GM23248 (cell line): ENCODE data around the gene ADRB2. TPM values are rescaled to one million over a fixed set of nuclear protein-coding genes. Genes with fewer than 3 reads are reported as not detected.

Source experiments
- DNase-seq: peaks from one replicate; pipeline ENCODE4 v3.0.0-alpha.2; 2015
- H2AFZ ChIP-seq: fragments of 200-600 bp; sonication (generic); 2 replicates; pipeline ENCODE4 v1.6.1; 2016; ENCODE audit warnings: antibody characterized with exemption
- H3F3A ChIP-seq: fragments of 200-600 bp; sonication (generic); 2 replicates; pipeline ENCODE4 v1.6.1; 2016; ENCODE audit warnings: mild to moderate bottlenecking, antibody characterized with exemption, mixed run types; ENCODE audit not compliant: insufficient read depth
- H3K27ac ChIP-seq: fragments of 200-600 bp; sonication (generic); 2 replicates; pipeline ENCODE4 v1.5.1; 2016; ENCODE audit warnings: mild to moderate bottlenecking
- H3K27me3 ChIP-seq: fragments of 200-600 bp; sonication (generic); replicated peaks from 2 replicates; pipeline ENCODE4 v1.6.1; 2016; ENCODE audit warnings: mild to moderate bottlenecking; ENCODE audit not compliant: insufficient read depth
- H3K36me3 ChIP-seq: fragments of 200-600 bp; sonication (generic); 2 replicates; pipeline ENCODE4 v1.6.1; 2016; ENCODE audit warnings: low read depth, mild to moderate bottlenecking
- H3K4me1 ChIP-seq: fragments of 200-600 bp; sonication (generic); 2 replicates; pipeline ENCODE4 v1.6.1; 2016; ENCODE audit warnings: mild to moderate bottlenecking; ENCODE audit not compliant: insufficient read depth
- H3K4me2 ChIP-seq: fragments of 200-600 bp; sonication (generic); one replicate; pipeline ENCODE4 v1.6.1; 2016; ENCODE audit warnings: mild to moderate bottlenecking; ENCODE audit not compliant: unreplicated experiment
- H3K4me3 ChIP-seq: fragments of 200-600 bp; sonication (generic); 2 replicates; pipeline ENCODE4 v1.5.1; 2016; ENCODE audit warnings: mild to moderate bottlenecking
- H3K79me2 ChIP-seq: fragments of 200-600 bp; sonication (generic); 2 replicates; pipeline ENCODE4 v1.6.1; 2016; ENCODE audit warnings: mild to moderate bottlenecking; ENCODE audit not compliant: insufficient read depth
- H3K9ac ChIP-seq: fragments of 200-600 bp; sonication (generic); 2 replicates; pipeline ENCODE4 v1.6.1; 2016; ENCODE audit warnings: mild to moderate bottlenecking
- H3K9me2 ChIP-seq: fragments of 200-600 bp; sonication (generic); 2 replicates; pipeline ENCODE4 v1.6.1; 2016; ENCODE audit warnings: mixed run types, mild to moderate bottlenecking, moderate library complexity; ENCODE audit not compliant: insufficient read depth
- H3K9me3 ChIP-seq: fragments of 200-600 bp; sonication (generic); one replicate; pipeline ENCODE4 v1.6.1; 2017; ENCODE audit warnings: low read depth
- H4K20me1 ChIP-seq: fragments of 200-600 bp; sonication (generic); 2 replicates; pipeline ENCODE4 v1.6.0; 2016; ENCODE audit not compliant: insufficient read depth
- EZH2 ChIP-seq: fragments of 200-600 bp; sonication (generic); IDR thresholded peaks from 2 replicates; pipeline ENCODE4 v1.6.1; 2018; ENCODE audit warnings: antibody characterized with exemption, mild to moderate bottlenecking; ENCODE audit not compliant: insufficient read depth, poor library complexity, severe bottlenecking
- EZH2phosphoT487 ChIP-seq: fragments of 200-600 bp; sonication (generic); IDR thresholded peaks from 2 replicates; pipeline ENCODE4 v1.6.1; 2018; ENCODE audit warnings: antibody characterized with exemption, moderate library complexity, mild to moderate bottlenecking, low read depth; ENCODE audit not compliant: insufficient read depth
- WGBS, 2 experiments: methylation state at CpG; one replicate each; pipeline ENCODE4 v1.1.6; 2015 to 2017; ENCODE audit warnings: low lambda C conversion rate in 2 of 2, low coverage in 1 of 2; ENCODE audit errors: missing lambda C conversion rate in 2 of 2; 5-methylcytosine and 5-hydroxymethylcytosine counted together
- in situ Hi-C: fragments of 300-500 bp; cut with MboI; formaldehyde crosslinking; loops from 2 replicates; pipeline ENCODE4 v1.15.0; 2020
- polyA plus RNA-seq: library from polyadenylated mRNA; unstranded; fragments of >200 nt; fragmentation: Nextera tagmentation; extraction: Ambion mirVana; gene quantifications from 2 replicates; pipeline ENCODE4 v1.2.1, GENCODE V29; 2016
- total RNA-seq: library from RNA; depleted of rRNA; stranded (reverse); fragments of >200 nt; shearing (Covaris generic); gene quantifications from 2 replicates; pipeline ENCODE4 v1.2.3, GENCODE V29; 2014

The ADRB2 gene
- total and polyA plus RNA-seq, 2 experiments from 2014 or later, result 0.19 to 0.65 TPM

DNA sequence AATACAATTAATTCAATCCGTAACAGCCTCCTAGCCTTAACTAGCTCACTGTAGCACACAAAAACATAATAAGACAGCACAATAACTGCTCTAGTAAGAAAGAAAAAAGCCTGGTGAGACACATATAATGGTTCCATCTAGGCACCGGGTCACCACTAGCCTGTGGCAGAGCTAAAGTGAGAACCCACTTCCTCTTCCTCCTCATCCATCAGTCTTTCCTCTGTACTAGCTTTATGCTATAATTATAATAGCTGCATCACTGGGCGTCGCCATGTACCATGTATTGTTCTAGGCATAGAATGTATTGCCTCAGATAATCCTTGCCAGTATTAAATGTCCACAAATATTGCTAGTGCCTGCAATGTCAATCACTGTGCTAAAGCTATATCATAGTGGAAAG, 23.1 kb downstream of the ADRB2 start:
- no peak overlapping the region for H2AFZ ChIP-seq
- 87 to 91% methylated on average over 4 of the region's 4 CpGs for WGBS, 2 experiments
- no peak overlapping the region for H3K4me3 ChIP-seq
- no peaks in the 10 kb centered on the region for H3K9me3 ChIP-seq
- no peak overlapping the region for H3K9ac ChIP-seq
- in situ Hi-C loops, result no loop called here
- H4K20me1 ChIP-seq, result no peaks in the 10 kb centered on the region
- TF ChIP-seq EZH2 (no peak), EZH2phosphoT487 (no peak)
- no peaks in the 10 kb centered on the region for H3K9me2 ChIP-seq
- no peaks in the 10 kb centered on the region; the same call in 1 of the 2 replicates for H3K27me3 ChIP-seq
- H3K27ac ChIP-seq, result no peak overlapping the region
- H3K4me2 ChIP-seq, result no peak overlapping the region
- H3K36me3 ChIP-seq, result no peaks in the 10 kb centered on the region
- H3K4me1 ChIP-seq, result no peaks in the 10 kb centered on the region
- DNase-seq, result no peak
- H3K79me2 ChIP-seq, result no peaks in the 10 kb centered on the region
- no peaks in the 10 kb centered on the region for H3F3A ChIP-seq

DNA sequence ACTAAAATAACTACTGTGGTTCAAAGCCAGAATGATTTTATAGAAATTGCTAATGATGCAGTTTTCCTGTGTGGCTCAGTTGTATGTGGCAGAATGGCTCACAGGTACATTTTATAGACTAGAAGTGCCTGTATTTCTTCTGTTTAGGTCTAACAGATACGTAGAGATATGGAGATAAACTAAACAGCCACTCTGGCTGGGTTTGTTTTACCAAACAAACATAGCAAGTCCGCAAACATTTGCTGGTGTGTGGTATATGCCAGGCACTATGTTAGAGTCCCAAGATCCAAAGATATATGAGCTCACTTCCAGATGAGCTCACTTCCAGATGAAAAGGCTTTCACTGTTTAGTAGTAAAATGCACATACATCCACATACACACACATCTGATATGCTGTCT, 24.4 kb downstream of the ADRB2 start:
- Histone ChIP-seq H3F3A (no peaks in the 10 kb centered on the region), H3K9me2 (no peaks in the 10 kb centered on the region), H3K9me3 (no peaks in the 10 kb centered on the region), H3K27me3 (no peaks in the 10 kb centered on the region; the same call in 1 of the 2 replicates), H3K4me2 (no peak overlapping the region), H3K4me3 (no peak overlapping the region), H3K36me3 (no peaks in the 10 kb centered on the region), H3K27ac (no peak overlapping the region), H2AFZ (no peak overlapping the region), H3K4me1 (no peaks in the 10 kb centered on the region), H3K79me2 (no peaks in the 10 kb centered on the region), H4K20me1 (no peaks in the 10 kb centered on the region), H3K9ac (no peak overlapping the region)
- no peak for TF ChIP-seq EZH2
- TF ChIP-seq EZH2phosphoT487, result no peak
- in situ Hi-C loops, result no loop called here
- 83 to 85% methylated on average over 2 of the region's 2 CpGs for WGBS, 2 experiments
- DNase-seq, result no peak

GRCh38 chr5:148853868-148854267, 27.5 kb downstream of the ADRB2 start:
- Histone ChIP-seq H3K4me1 (peaks cover 6% of the 10 kb centered on the region; the same call in 1 of the 2 replicates), H3K4me2 (no peak overlapping the region), H3K4me3 (no peak overlapping the region), H2AFZ (no peak overlapping the region), H3K9me2 (no peaks in the 10 kb centered on the region), H3F3A (no peaks in the 10 kb centered on the region), H3K36me3 (no peaks in the 10 kb centered on the region), H3K9me3 (no peaks in the 10 kb centered on the region), H3K27ac (no peak overlapping the region), H4K20me1 (no peaks in the 10 kb centered on the region), H3K27me3 (no peaks in the 10 kb centered on the region; the same call in 1 of the 2 replicates), H3K9ac (no peak overlapping the region), H3K79me2 (no peaks in the 10 kb centered on the region)
- TF ChIP-seq EZH2 (no peak), EZH2phosphoT487 (no peak)
- DNase-seq, result no peak
- in situ Hi-C loops, result no loop called here
- WGBS, 2 experiments, result 73 to 75% methylated on average over 2 of the region's 2 CpGs

DNA sequence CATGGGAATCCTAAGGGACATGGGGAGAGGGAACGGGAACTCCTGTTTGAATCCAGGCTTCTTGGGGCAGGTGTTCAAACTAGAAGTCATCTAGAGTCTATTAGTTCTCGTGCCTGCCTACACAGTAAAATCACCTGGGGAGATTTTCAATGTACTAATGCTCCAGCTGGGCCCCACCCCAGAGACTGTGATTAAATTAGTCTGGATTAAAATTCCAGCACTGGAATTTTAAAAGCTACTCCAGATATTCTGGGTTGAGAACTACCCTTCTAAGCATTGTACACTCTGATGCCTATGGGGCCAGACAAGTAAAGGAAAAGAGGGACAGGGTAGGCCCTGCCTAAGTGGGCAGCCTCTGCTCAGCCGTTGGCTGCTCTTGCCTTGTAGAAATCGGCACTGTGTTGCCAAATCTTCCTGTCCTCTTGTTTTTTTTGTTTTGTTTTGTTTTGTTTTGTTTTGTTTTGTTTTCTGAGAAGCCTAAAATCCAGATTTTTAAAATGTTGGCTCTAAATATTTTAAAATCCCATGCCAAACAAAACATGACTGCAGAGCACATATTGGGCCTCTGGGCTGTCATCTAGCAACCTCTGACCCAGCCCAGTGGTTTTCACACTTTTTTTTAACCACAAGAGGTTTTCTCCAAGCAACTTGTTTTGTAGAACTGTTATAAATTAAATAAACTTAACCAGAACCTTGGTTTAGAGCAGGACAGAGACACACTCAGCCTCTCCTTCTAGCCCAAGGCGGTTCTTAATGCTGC, 29.0 kb downstream of the ADRB2 start:
- no peak overlapping the region for H3K27ac ChIP-seq
- H3K9me3 ChIP-seq, result no peaks in the 10 kb centered on the region
- H3K9me2 ChIP-seq, result no peaks in the 10 kb centered on the region
- 51 to 54% methylated on average over 5 of the region's 5 CpGs for WGBS, 2 experiments
- no peak for DNase-seq
- H2AFZ ChIP-seq, result no peak overlapping the region
- no peak overlapping the region for H3K4me2 ChIP-seq
- no peak overlapping the region for H3K9ac ChIP-seq
- H3K4me1 ChIP-seq, result peaks cover 6% of the 10 kb centered on the region; the same call in 1 of the 2 replicates
- no peaks in the 10 kb centered on the region for H3F3A ChIP-seq
- no peaks in the 10 kb centered on the region; the same call in 1 of the 2 replicates for H3K27me3 ChIP-seq
- no peak overlapping the region for H3K4me3 ChIP-seq
- in situ Hi-C loops, result no loop called here
- TF ChIP-seq EZH2 (no peak), EZH2phosphoT487 (no peak)
- H3K36me3 ChIP-seq, result no peaks in the 10 kb centered on the region
- H4K20me1 ChIP-seq, result no peaks in the 10 kb centered on the region
- no peaks in the 10 kb centered on the region for H3K79me2 ChIP-seq
